A673 (cell line): Measurements from ENCODE around the gene FHIP1B. TPM values are rescaled to one million over a fixed set of nuclear protein-coding genes. Genes with fewer than 3 reads are reported as not detected.

Source experiments
- BruUV-seq: library from RNA; stranded (reverse); fragments of 400-500 nt; replicated peaks from 2 replicates; lab custom pipeline; 2021; lab: Mats Ljungman, UMichigan
- CTCF ChIA-PET: fragments of 300-600 bp; sonication (Branson Sonifier 250); formaldehyde crosslinking; loops from one replicate; lab custom pipeline; 2022; ENCODE audit warnings: antibody characterized with exemption; lab: Charles Lee
- POLR2A ChIA-PET: fragments of 300-600 bp; sonication (Branson Sonifier 250); formaldehyde crosslinking; loops from one replicate; lab custom pipeline; 2022; ENCODE audit warnings: antibody characterized with exemption; ENCODE audit not compliant: low non-redundant PET; lab: Charles Lee
- DNase-seq: peaks from one replicate; pipeline ENCODE4 v3.0.0-alpha.2; 2015; ENCODE audit warnings: low spot score
- H3K27ac ChIP-seq: fragments of 200-600 bp; sonication (generic); 2 replicates; pipeline ENCODE4 v1.5.1; 2016; ENCODE audit warnings: mixed run types, low read depth, mild to moderate bottlenecking, mixed read lengths, antibody characterized with exemption, low read length; ENCODE audit not compliant: poor library complexity, severe bottlenecking
- H3K27me3 ChIP-seq: fragments of 200-600 bp; sonication (generic); replicated peaks from 2 replicates; pipeline ENCODE4 v1.6.1; 2017; ENCODE audit warnings: mixed run types, low read depth, mild to moderate bottlenecking, mixed read lengths, antibody characterized with exemption, low read length; ENCODE audit not compliant: insufficient read depth, poor library complexity
- H3K36me3 ChIP-seq: fragments of 200-600 bp; sonication (generic); 2 replicates; pipeline ENCODE4 v1.6.1; 2016; ENCODE audit warnings: mixed run types, mild to moderate bottlenecking, mixed read lengths, antibody characterized with exemption, low read length; ENCODE audit not compliant: insufficient read depth, poor library complexity, severe bottlenecking
- H3K4me1 ChIP-seq: fragments of 200-600 bp; sonication (generic); 2 replicates; pipeline ENCODE4 v1.6.1; 2017; ENCODE audit warnings: mixed run types, mild to moderate bottlenecking, mixed read lengths, antibody characterized with exemption, low read length; ENCODE audit not compliant: insufficient read depth, poor library complexity, severe bottlenecking
- H3K4me3 ChIP-seq: fragments of 200-600 bp; sonication (generic); 2 replicates; pipeline ENCODE4 v1.5.1; 2016; ENCODE audit warnings: low read depth, mixed run types, mild to moderate bottlenecking, mixed read lengths, low read length; ENCODE audit not compliant: poor library complexity, severe bottlenecking
- H3K9me3 ChIP-seq: fragments of 200-600 bp; sonication (generic); 2 replicates; pipeline ENCODE4 v1.6.1; 2016; ENCODE audit warnings: mixed run types, low read depth, mild to moderate bottlenecking, mixed read lengths, antibody characterized with exemption, low read length; ENCODE audit not compliant: poor library complexity, severe bottlenecking
- CTCF ChIP-seq: fragments of 300-800, 200-600 bp; sonication (generic); conservative IDR thresholded peaks from 2 replicates; pipeline ENCODE4 v1.5.1; 2017; ENCODE audit warnings: low read depth, mild to moderate bottlenecking, antibody characterized with exemption, low read length, moderate library complexity, mixed read lengths
- EZH2 ChIP-seq: fragments of 200-600 bp; sonication (generic); IDR thresholded peaks from 2 replicates; pipeline ENCODE4 v1.6.1; 2017; ENCODE audit warnings: borderline replicate concordance, low read depth, mild to moderate bottlenecking, mixed read lengths, antibody characterized with exemption, low read length; ENCODE audit not compliant: poor library complexity, severe bottlenecking
- intact Hi-C: fragments of 100-400 bp; cut with micrococcal nuclease; formaldehyde crosslinking; loops from one replicate; pipeline ENCODE4 v1.10.0; 2022; ENCODE audit not compliant: unreplicated experiment
- total RNA-seq: library from RNA; stranded (reverse); gene quantifications from 2 replicates; pipeline ENCODE4 v1.2.3, GENCODE V29; 2021

Gene FHIP1B
- total RNA-seq, 1 experiment from 2014 or later, result 18.6 TPM

DNA sequence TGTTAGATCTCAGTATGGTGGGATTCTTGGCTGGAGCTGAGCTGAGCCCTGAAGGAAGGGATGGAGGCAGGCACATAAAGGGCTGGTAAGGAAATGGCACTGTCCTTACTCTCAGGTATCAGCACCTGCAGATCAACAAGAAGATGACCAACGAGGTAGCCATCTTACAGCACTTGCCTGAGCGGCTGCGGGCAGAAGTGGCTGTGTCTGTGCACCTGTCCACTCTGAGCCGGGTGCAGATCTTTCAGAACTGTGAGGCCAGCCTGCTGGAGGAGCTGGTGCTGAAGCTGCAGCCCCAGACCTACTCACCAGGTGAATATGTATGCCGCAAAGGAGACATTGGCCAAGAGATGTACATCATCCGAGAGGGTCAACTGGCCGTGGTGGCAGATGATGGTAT lies 6.9 kb upstream of the FHIP1B start:
- H3K4me1 ChIP-seq, result no peaks in the 10 kb centered on the region
- no peak for TF ChIP-seq EZH2
- TF ChIP-seq CTCF, result no peak
- CTCF ChIA-PET, result no interaction called here
- BruUV-seq, result no TSS peak
- H3K9me3 ChIP-seq, result no peaks in the 10 kb centered on the region
- H3K4me3 ChIP-seq, result no peak overlapping the region
- no peaks in the 10 kb centered on the region for H3K36me3 ChIP-seq
- intact Hi-C loops, result no loop called here
- POLR2A ChIA-PET, result no interaction called here
- DNase-seq, result no peak
- H3K27me3 ChIP-seq, result no peaks in the 10 kb centered on the region
- no peak overlapping the region for H3K27ac ChIP-seq

DNA sequence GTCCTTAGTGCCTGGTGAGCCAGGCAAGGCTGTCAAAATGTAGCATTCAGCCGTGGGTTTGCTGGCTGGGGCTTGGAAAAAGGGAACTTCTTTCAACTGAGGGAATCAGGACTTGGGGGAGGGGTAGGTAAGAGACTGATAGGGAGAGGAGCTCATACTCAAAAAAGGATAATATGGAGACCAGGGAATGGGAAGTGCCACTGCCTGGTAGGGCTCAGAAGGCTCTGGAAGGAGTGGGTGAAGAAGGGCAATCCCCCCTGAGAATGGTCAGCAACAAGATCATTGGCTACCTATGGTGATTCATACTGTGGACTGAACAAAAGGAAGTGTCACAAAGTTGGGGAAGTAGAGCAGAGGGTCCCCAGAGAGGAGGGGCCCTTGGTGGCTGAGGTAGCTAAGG lies 6.3 kb upstream of the FHIP1B start:
- no TSS peak for BruUV-seq
- no peaks in the 10 kb centered on the region for H3K27me3 ChIP-seq
- POLR2A ChIA-PET, result no interaction called here
- no peaks in the 10 kb centered on the region for H3K36me3 ChIP-seq
- CTCF ChIA-PET, result no interaction called here
- no peak for DNase-seq
- TF ChIP-seq EZH2 (no peak), CTCF (no peak)
- H3K4me1 ChIP-seq, result no peaks in the 10 kb centered on the region
- H3K27ac ChIP-seq, result no peak overlapping the region
- no peak overlapping the region for H3K4me3 ChIP-seq
- H3K9me3 ChIP-seq, result no peaks in the 10 kb centered on the region
- intact Hi-C loops, result no loop called here

GRCh38 chr11:6240139-6240538 lies 5.7 kb upstream of the FHIP1B start:
- ChIA-PET CTCF (no interaction called here), POLR2A (no interaction called here)

More at GRCh38 chr11:6240139-6240538, 5.7 kb upstream of the FHIP1B start:
- Histone ChIP-seq H3K4me3 (no peak overlapping the region), H3K4me1 (no peaks in the 10 kb centered on the region), H3K9me3 (no peaks in the 10 kb centered on the region), H3K36me3 (no peaks in the 10 kb centered on the region), H3K27ac (no peak overlapping the region), H3K27me3 (no peaks in the 10 kb centered on the region)
- intact Hi-C loops, result no loop called here
- TF ChIP-seq EZH2 (no peak), CTCF (no peak)
- no TSS peak for BruUV-seq
- no peak for DNase-seq
